H9 (cell line): ENCODE measurements around the gene GRM3. TPM values are rescaled to one million over a fixed set of nuclear protein-coding genes. Genes with fewer than 3 reads are reported as not detected.

Experiments used
- DNase-seq: peaks from one replicate; pipeline ENCODE4 v3.0.0-alpha.2; 2017
- H2AFZ ChIP-seq: one replicate; pipeline ENCODE4 v1.6.1; 2013; ENCODE audit warnings: mild to moderate bottlenecking, low read length, control low read depth, moderate library complexity
- H2AK5ac ChIP-seq: 2 replicates; pipeline ENCODE4 v1.6.1; 2013; ENCODE audit warnings: low read length, control low read depth, mixed read lengths; ENCODE audit not compliant: insufficient read length
- H2BK120ac ChIP-seq: one replicate; pipeline ENCODE4 v1.6.1; 2013; ENCODE audit warnings: low read depth, mild to moderate bottlenecking, low read length, control low read depth, inconsistent platforms; ENCODE audit not compliant: poor library complexity, severe bottlenecking
- H2BK12ac ChIP-seq: 2 replicates; pipeline ENCODE4 v1.6.1; 2013; ENCODE audit warnings: low read length, control low read depth, mixed read lengths, low read depth; ENCODE audit not compliant: insufficient read length
- H2BK15ac ChIP-seq: 2 replicates; pipeline ENCODE4 v1.6.1; 2013; ENCODE audit warnings: low read depth, low read length, control low read depth
- H2BK20ac ChIP-seq: one replicate; pipeline ENCODE4 v1.6.1; 2013; ENCODE audit warnings: low read depth, mild to moderate bottlenecking, low read length, control low read depth, inconsistent platforms; ENCODE audit not compliant: poor library complexity, severe bottlenecking
- H2BK5ac ChIP-seq: 2 replicates; pipeline ENCODE4 v1.6.1; 2013; ENCODE audit warnings: low read length, control low read depth, mixed read lengths; ENCODE audit not compliant: insufficient read length
- H3K14ac ChIP-seq: 2 replicates; pipeline ENCODE4 v1.6.1; 2013; ENCODE audit warnings: low read length, control low read depth; ENCODE audit not compliant: insufficient read depth
- H3K18ac ChIP-seq: 2 replicates; pipeline ENCODE4 v1.6.1; 2013; ENCODE audit warnings: low read depth, mild to moderate bottlenecking, mixed read lengths, low read length, control low read depth; ENCODE audit not compliant: insufficient read length
- H3K23ac ChIP-seq: 2 replicates; pipeline ENCODE4 v1.6.1; 2013; ENCODE audit warnings: low read length, control low read depth, mixed read lengths, low read depth; ENCODE audit not compliant: insufficient read length
- H3K23me2 ChIP-seq: 2 replicates; pipeline ENCODE4 v1.6.1; 2013; ENCODE audit warnings: low read depth, mild to moderate bottlenecking, mixed read lengths, low read length, control low read depth; ENCODE audit not compliant: insufficient read length, poor library complexity, severe bottlenecking
- H3K27ac ChIP-seq: 2 replicates; pipeline ENCODE4 v1.5.1; 2013; ENCODE audit warnings: low read length, control low read depth, mixed read lengths, low read depth; ENCODE audit not compliant: insufficient read length
- H3K27me3 ChIP-seq: 2 replicates; pipeline ENCODE4 v1.6.1; 2013; ENCODE audit warnings: low read length, control low read depth, inconsistent platforms; ENCODE audit not compliant: insufficient read depth
- H3K4ac ChIP-seq: 2 replicates; pipeline ENCODE4 v1.6.1; 2013; ENCODE audit warnings: low read depth, mild to moderate bottlenecking, control low read depth, inconsistent platforms, low read length, moderate library complexity
- H3K4me1 ChIP-seq: 2 replicates; pipeline ENCODE4 v1.6.1; 2013; ENCODE audit warnings: low read length, control low read depth, inconsistent platforms; ENCODE audit not compliant: insufficient read depth
- H3K4me2 ChIP-seq: 2 replicates; pipeline ENCODE4 v1.6.1; 2013; ENCODE audit warnings: low read length, control low read depth, mixed read lengths; ENCODE audit not compliant: insufficient read length, insufficient read depth
- H3K56ac ChIP-seq: 2 replicates; pipeline ENCODE4 v1.6.1; 2013; ENCODE audit warnings: low read depth, mild to moderate bottlenecking, mixed read lengths, low read length, control low read depth; ENCODE audit not compliant: insufficient read length
- H3K79me1 ChIP-seq: 2 replicates; pipeline ENCODE4 v1.6.1; 2013; ENCODE audit warnings: low read depth, mild to moderate bottlenecking, moderate library complexity, low read length, control low read depth, inconsistent platforms; ENCODE audit not compliant: insufficient read depth, poor library complexity, severe bottlenecking
- H3K79me2 ChIP-seq: 2 replicates; pipeline ENCODE4 v1.6.1; 2013; ENCODE audit warnings: low read length, control low read depth, inconsistent platforms; ENCODE audit not compliant: insufficient read depth
- H3K9ac ChIP-seq: 2 replicates; pipeline ENCODE4 v1.6.1; 2013; ENCODE audit warnings: low read length, control low read depth, mixed read lengths; ENCODE audit not compliant: insufficient read length; ENCODE audit errors: extremely low read depth
- H3K9me3 ChIP-seq: one replicate; pipeline ENCODE4 v1.6.1; 2013; ENCODE audit warnings: low read depth, low read length, inconsistent platforms; ENCODE audit not compliant: control insufficient read depth
- H3T11ph ChIP-seq: one replicate; pipeline ENCODE4 v1.6.1; 2013; ENCODE audit warnings: mild to moderate bottlenecking, low read length, control low read depth, inconsistent platforms
- H4K20me1 ChIP-seq: one replicate; pipeline ENCODE4 v1.6.1; 2013; ENCODE audit not compliant: control insufficient read depth, insufficient read length, insufficient read depth
- H4K5ac ChIP-seq: 2 replicates; pipeline ENCODE4 v1.6.1; 2013; ENCODE audit warnings: low read depth, mild to moderate bottlenecking, mixed read lengths, low read length, control low read depth; ENCODE audit not compliant: insufficient read length
- H4K8ac ChIP-seq: replicated peaks from 2 replicates; pipeline ENCODE4 v1.6.1; 2013; ENCODE audit warnings: low read length, control low read depth, mixed read lengths, low read depth; ENCODE audit not compliant: insufficient read length
- H4K91ac ChIP-seq: 2 replicates; pipeline ENCODE4 v1.6.1; 2013; ENCODE audit warnings: low read depth, mild to moderate bottlenecking, moderate library complexity, mixed read lengths, low read length, control low read depth; ENCODE audit not compliant: insufficient read length
- H3K27ac Mint-ChIP-seq, 3 experiments: 2 replicates in 2 of 3; 3 replicates in 1 of 3; pipeline ENCODE4 v1.8.0; 2020 to 2021; ENCODE audit warnings: mixed read lengths in 3 of 3, mild to moderate bottlenecking in 1 of 3, moderate library complexity in 1 of 3
- H3K27me3 Mint-ChIP-seq: 2 replicates; pipeline ENCODE4 v1.8.0; 2021; ENCODE audit warnings: low read depth, mild to moderate bottlenecking, moderate library complexity, mixed read lengths
- H3K36me3 Mint-ChIP-seq, 3 experiments: 2 replicates in 2 of 3; 3 replicates in 1 of 3; pipeline ENCODE4 v1.8.0; 2020 to 2021; ENCODE audit warnings: low read depth in 3 of 3, mixed read lengths in 3 of 3; ENCODE audit not compliant: insufficient read depth in 1 of 3
- H3K4me1 Mint-ChIP-seq, 2 experiments: 2 replicates each; pipeline ENCODE4 v1.8.0; 2020; ENCODE audit warnings: mixed read lengths in 2 of 2
- H3K4me3 Mint-ChIP-seq, 2 experiments: 2 replicates in 1 of 2; 3 replicates in 1 of 2; pipeline ENCODE4 v1.8.0; 2020 to 2021; ENCODE audit warnings: mild to moderate bottlenecking in 2 of 2, mixed read lengths in 2 of 2, moderate library complexity in 1 of 2
- H3K9me3 Mint-ChIP-seq, 2 experiments: 2 replicates in 1 of 2; 3 replicates in 1 of 2; pipeline ENCODE4 v1.8.0; 2020; ENCODE audit warnings: mild to moderate bottlenecking in 2 of 2, mixed read lengths in 2 of 2, moderate library complexity in 1 of 2
- CTCF ChIP-seq: fragments of 200-600 bp; sonication (generic); conservative IDR thresholded peaks from 3 replicates; pipeline ENCODE4 v1.8.0; 2021; ENCODE audit warnings: antibody characterized with exemption, mild to moderate bottlenecking
- WGBS: extraction: QIAGEN DNeasy Blood & Tissue Kit; methylation state at CpG from one replicate; pipeline ENCODE4 v1.1.7; 2013; ENCODE audit warnings: missing lambda C conversion rate, low lambda C conversion rate, mixed read lengths; ENCODE audit not compliant: insufficient read length; ENCODE audit errors: extremely low coverage; 5-methylcytosine and 5-hydroxymethylcytosine counted together
- total RNA-seq: library from RNA; stranded (reverse); gene quantifications from 2 replicates; pipeline ENCODE4 v1.2.1, GENCODE V29; 2021

GRM3 gene
- total RNA-seq, 1 experiment from 2014 or later = 0.15 TPM

- DNase-seq = no peak
- Histone ChIP-seq H2BK5ac (no peak overlapping the region), H3K4me2 (no peak overlapping the region), H3K23me2 (no peaks in the 10 kb centered on the region), H3K27ac (no peak overlapping the region), H3K23ac (no peak overlapping the region), H3K18ac (no peak overlapping the region), H3K14ac (no peak overlapping the region), H4K8ac (no peak overlapping the region), H3K4ac (no peak overlapping the region), H3T11ph (no peak overlapping the region), H2BK15ac (no peak overlapping the region), H2BK12ac (no peak overlapping the region), H4K5ac (no peak overlapping the region), H3K4me1 (0 out of 2 replicates have a peak, but pooled peaks cover 4% of the 10 kb centered on the region), H3K79me1 (no peaks in the 10 kb centered on the region), H3K9me3 (no peaks in the 10 kb centered on the region), H2AK5ac (no peak overlapping the region), H2BK20ac (no peak overlapping the region), H2AFZ (no peak overlapping the region), H3K27me3 (no peaks in the 10 kb centered on the region), H3K79me2 (no peaks in the 10 kb centered on the region), H4K91ac (no peak overlapping the region), H2BK120ac (no peak overlapping the region), H3K9ac (no peak overlapping the region), H3K56ac (no peak overlapping the region), H4K20me1 (no peaks in the 10 kb centered on the region)
- TF ChIP-seq CTCF = no peak
- Mint-ChIP-seq H3K4me1 (peaks cover 7 to 10% of the 10 kb centered on the region in 2 experiments), H3K27ac (0 out of 7 replicates have a peak overlapping the region, but pooled peaks of 1 of the 3 experiments have one; percentile 7), H3K4me3 (no peak overlapping the region), H3K36me3 (no peaks in the 10 kb centered on the region), H3K9me3 (no peaks in the 10 kb centered on the region), H3K27me3 (no peaks in the 10 kb centered on the region)
- WGBS = no CpG with 5 or more reads among the region's 3 CpGs
These were observed 202.9 kb downstream of the GRM3 start for GRCh38 chr7:86846494-86847190.
